IMR-90 (cell line): ENCODE results near the gene GBE1. TPM values are rescaled to one million over a fixed set of nuclear protein-coding genes. Genes with fewer than 3 reads are reported as not detected.

Source experiments
- ATAC-seq: fragments of 200-7000 bp; cut with Tn5 transposase; 2 replicates; pipeline ENCODE4 v1.9.1; 2020; ENCODE audit warnings: low read depth, mild to moderate bottlenecking, moderate library complexity
- BruUV-seq: library from RNA; stranded (reverse); fragments of 400-500 nt; replicated peaks from 2 replicates; lab custom pipeline; 2021; lab: Mats Ljungman, UMichigan
- CTCF ChIA-PET: fragments of 300-600 bp; formaldehyde crosslinking; extraction: SDS; loops from one replicate; lab custom pipeline; 2021; ENCODE audit warnings: antibody characterized with exemption; lab: Yijun Ruan, JAX
- POLR2A ChIA-PET: fragments of 300-600 bp; sonication (Branson Sonifier 250); formaldehyde crosslinking; loops from one replicate; lab custom pipeline; 2022; ENCODE audit warnings: antibody characterized with exemption; ENCODE audit not compliant: unreplicated experiment; lab: Charles Lee
- DNase-seq: peaks from one replicate; pipeline ENCODE4 v3.0.0; 2013
- H2AFZ ChIP-seq: replicated peaks from 2 replicates; pipeline ENCODE3; 2013; ENCODE audit warnings: low read length, mild to moderate bottlenecking; ENCODE audit not compliant: poor library complexity
- H2AK5ac ChIP-seq: 2 replicates; pipeline ENCODE4 v1.6.1; 2013; ENCODE audit warnings: low read depth, low read length, inconsistent platforms
- H2AK9ac ChIP-seq: replicated peaks from 2 replicates; pipeline ENCODE3; 2013; ENCODE audit warnings: mild to moderate bottlenecking, low read depth, low read length, moderate library complexity; ENCODE audit not compliant: poor library complexity
- H2BK120ac ChIP-seq: 2 replicates; pipeline ENCODE4 v1.6.1; 2013; ENCODE audit warnings: low read depth, low read length, inconsistent platforms
- H2BK15ac ChIP-seq: 3 replicates; pipeline ENCODE4 v1.6.1; 2013; ENCODE audit warnings: low read depth, low read length, inconsistent platforms
- H2BK20ac ChIP-seq: 2 replicates; pipeline ENCODE4 v1.6.1; 2013; ENCODE audit warnings: low read depth, mild to moderate bottlenecking, inconsistent platforms, low read length, moderate library complexity
- H2BK5ac ChIP-seq: 2 replicates; pipeline ENCODE4 v1.6.1; 2013; ENCODE audit warnings: mild to moderate bottlenecking, low read depth, low read length, inconsistent platforms; ENCODE audit not compliant: poor library complexity, severe bottlenecking
- H3K14ac ChIP-seq: replicated peaks from 2 replicates; pipeline ENCODE4 v1.6.1; 2013; ENCODE audit warnings: low read depth, low read length, inconsistent platforms
- H3K18ac ChIP-seq: 2 replicates; pipeline ENCODE4 v1.6.1; 2013; ENCODE audit warnings: low read depth, low read length, control low read depth
- H3K23ac ChIP-seq: 2 replicates; pipeline ENCODE4 v1.6.1; 2013; ENCODE audit warnings: low read depth, low read length, inconsistent platforms
- H3K27ac ChIP-seq: 2 replicates; pipeline ENCODE4 v1.5.1; 2013; ENCODE audit warnings: mild to moderate bottlenecking, control low read depth, low read length; ENCODE audit not compliant: insufficient read depth
- H3K27me3 ChIP-seq: 2 replicates; pipeline ENCODE4 v1.6.1; 2013; ENCODE audit warnings: low read length; ENCODE audit not compliant: control insufficient read depth, insufficient read depth
- H3K36me3 ChIP-seq: 2 replicates; pipeline ENCODE4 v1.6.1; 2013; ENCODE audit warnings: low read length, mixed read lengths; ENCODE audit not compliant: control insufficient read depth, insufficient read depth
- H3K4ac ChIP-seq: 2 replicates; pipeline ENCODE4 v1.6.1; 2013; ENCODE audit warnings: low read depth, low read length, inconsistent platforms
- H3K4me1 ChIP-seq: 2 replicates; pipeline ENCODE4 v1.6.1; 2013; ENCODE audit warnings: low read length, mixed read lengths; ENCODE audit not compliant: control insufficient read depth, insufficient read depth
- H3K4me2 ChIP-seq: 2 replicates; pipeline ENCODE4 v1.6.1; 2013; ENCODE audit warnings: low read depth, mild to moderate bottlenecking, control low read depth, low read length, moderate library complexity
- H3K4me3 ChIP-seq: 2 replicates; pipeline ENCODE4 v1.5.1; 2013; ENCODE audit warnings: low read depth, mild to moderate bottlenecking, control low read depth, low read length, moderate library complexity; ENCODE audit not compliant: insufficient read depth
- H3K56ac ChIP-seq: 2 replicates; pipeline ENCODE4 v1.6.1; 2013; ENCODE audit warnings: low read length, inconsistent platforms; ENCODE audit not compliant: insufficient read depth; ENCODE audit errors: extremely low read depth
- H3K79me1 ChIP-seq, 2 experiments: 2 replicates each; pipeline ENCODE4 v1.6.1; 2013; ENCODE audit warnings: low read length in 2 of 2, inconsistent platforms in 1 of 2, low read depth in 1 of 2
- H3K9ac ChIP-seq: 2 replicates; pipeline ENCODE4 v1.6.1; 2013; ENCODE audit warnings: low read depth, low read length, control low read depth
- H3K9me1 ChIP-seq: 2 replicates; pipeline ENCODE4 v1.6.1; 2013; ENCODE audit warnings: low read length, inconsistent platforms; ENCODE audit not compliant: insufficient read depth
- H3K9me3 ChIP-seq: 2 replicates; pipeline ENCODE4 v1.6.1; 2013; ENCODE audit warnings: low read length; ENCODE audit not compliant: control insufficient read depth, insufficient read depth
- H4K20me1 ChIP-seq: 2 replicates; pipeline ENCODE4 v1.6.1; 2013; ENCODE audit warnings: low read length, inconsistent platforms; ENCODE audit not compliant: insufficient read depth
- H4K5ac ChIP-seq: 2 replicates; pipeline ENCODE4 v1.6.1; 2013; ENCODE audit warnings: mild to moderate bottlenecking, low read depth, low read length, control low read depth
- H4K8ac ChIP-seq, 2 experiments: 2 replicates each; pipeline ENCODE4 v1.6.1; 2013; ENCODE audit warnings: low read depth in 2 of 2, low read length in 2 of 2, control low read depth in 1 of 2, inconsistent platforms in 1 of 2
- H4K91ac ChIP-seq: 2 replicates; pipeline ENCODE4 v1.6.1; 2013; ENCODE audit warnings: low read depth, low read length, inconsistent platforms; ENCODE audit not compliant: insufficient read depth
- CHD1 ChIP-seq: IDR thresholded peaks from 2 replicates; pipeline ENCODE4 v1.6.1; 2012; ENCODE audit warnings: low read depth, low read length, improper control_type of control experiment
- MAFK ChIP-seq: IDR thresholded peaks from 2 replicates; pipeline ENCODE4 v1.6.1; 2012; ENCODE audit warnings: low read depth, low read length, improper control_type of control experiment
- MXI1 ChIP-seq: IDR thresholded peaks from 2 replicates; pipeline ENCODE4 v1.6.1; 2012; ENCODE audit warnings: low read depth, mild to moderate bottlenecking, low read length, moderate library complexity, borderline replicate concordance
- NFE2L2 ChIP-seq: fragments of 150-350 bp; IDR thresholded peaks from 2 replicates; pipeline ENCODE4 v1.6.1; 2016; ENCODE audit warnings: low read depth, mild to moderate bottlenecking, low read length
- POLR2A ChIP-seq: IDR thresholded peaks from 2 replicates; pipeline ENCODE4 v1.6.1; 2012; ENCODE audit warnings: mild to moderate bottlenecking, low read depth, low read length
- RFX5 ChIP-seq: IDR thresholded peaks from 2 replicates; pipeline ENCODE4 v1.8.0; 2012; ENCODE audit warnings: low read depth, mild to moderate bottlenecking, low read length, moderate library complexity
- WGBS, 2 experiments: methylation state at CpG; one replicate each; pipeline versions ENCODE4 v1.1.5 to v1.1.7; 2013; ENCODE audit warnings: missing lambda C conversion rate in 2 of 2; ENCODE audit not compliant: insufficient read length in 1 of 2; ENCODE audit errors: extremely low coverage in 2 of 2; 5-methylcytosine and 5-hydroxymethylcytosine counted together
- dilution Hi-C: fragments of 300-500 bp; cut with HindIII; formaldehyde crosslinking; loops from one replicate; pipeline ENCODE4 v1.14.3; 2018; ENCODE audit warnings: low sequenced_read_pairs; ENCODE audit not compliant: unreplicated experiment
- in situ Hi-C: fragments of 300-500 bp; cut with MboI; formaldehyde crosslinking; loops from 3 replicates; pipeline ENCODE4 v1.14.3; 2019; ENCODE audit warnings: low sequenced_read_pairs, inconsistent platforms, mixed read lengths
- intact Hi-C: fragments of 100-400 bp; cut with micrococcal nuclease; formaldehyde crosslinking; loops from 2 replicates; pipeline ENCODE4 v1.10.0; 2022
- polyA plus RNA-seq, 3 experiments: library from polyadenylated mRNA; depleted of rRNA; stranded (reverse); fragments of >200 nt; gene quantifications; 2 replicates each; pipeline ENCODE4 v1.2.3, GENCODE V29; 2012; ENCODE audit warnings: low replicate concordance in 1 of 3
- total RNA-seq: library from RNA; depleted of rRNA; stranded (reverse); fragments of >200 nt; gene quantifications from 2 replicates; pipeline ENCODE4 v1.2.3, GENCODE V29; 2012
- TF ChIP-seq, protein P1 (sequence below): conservative IDR thresholded peaks from 2 replicates; pipeline ENCODE4 v1.5.1; 2012; ENCODE audit warnings: mild to moderate bottlenecking, low read depth, low read length, improper control_type of control experiment

Gene GBE1
- total and polyA plus RNA-seq, 2 of the 4 experiments (the other 2 are of a cell fraction), result 36.7 to 90.3 TPM

DNA sequence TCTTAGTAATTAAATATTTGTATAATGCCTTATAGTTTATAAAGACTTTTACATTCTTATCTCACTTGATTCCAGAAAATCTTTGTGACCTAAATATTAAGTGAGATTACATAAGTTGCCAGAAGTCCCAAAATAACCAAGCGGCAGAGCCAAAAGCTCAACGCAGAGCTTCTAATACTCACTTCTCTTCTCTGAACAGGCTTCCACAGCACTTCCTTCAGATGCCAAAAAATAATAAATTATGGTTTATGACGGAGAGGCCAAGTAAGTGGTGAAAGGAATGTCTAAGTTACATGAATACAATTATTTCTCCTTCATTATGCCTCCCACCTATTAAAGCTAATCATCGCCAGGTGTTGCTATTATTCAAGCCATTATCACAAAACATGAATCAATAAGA lies 110.3 kb downstream of the GBE1 start:
- no peaks in the 10 kb centered on the region for H3K36me3 ChIP-seq
- H2BK20ac ChIP-seq, result no peak overlapping the region
- H3K9me3 ChIP-seq, result no peaks in the 10 kb centered on the region
- H3K23ac ChIP-seq, result no peak overlapping the region
- intact Hi-C loops, result no loop called here
- H3K27ac ChIP-seq, result no peak overlapping the region
- no peak overlapping the region for H4K8ac ChIP-seq
- H3K4me1 ChIP-seq, result no peaks in the 10 kb centered on the region
- no peak overlapping the region for H3K14ac ChIP-seq
- no peak overlapping the region for H3K9ac ChIP-seq
- no peak overlapping the region for H4K5ac ChIP-seq
- no peak overlapping the region for H2BK5ac ChIP-seq
- no peaks in the 10 kb centered on the region for H3K27me3 ChIP-seq
- ATAC-seq (no peak), DNase-seq (no peak)
- no peaks in the 10 kb centered on the region for H3K9me1 ChIP-seq
- H2BK15ac ChIP-seq, result no peak overlapping the region
- dilution Hi-C loops, result no loop called here
- no peak overlapping the region for H4K91ac ChIP-seq
- no peak overlapping the region for H3K18ac ChIP-seq
- H3K79me1 ChIP-seq, result peaks cover 9 to 17% of the 10 kb centered on the region in 2 experiments
- H2AK9ac ChIP-seq, result no peak overlapping the region
- H2AFZ ChIP-seq, result no peak overlapping the region
- no CpG with 5 or more reads among the region's 4 CpGs for WGBS, 2 experiments
- H4K20me1 ChIP-seq, result no peaks in the 10 kb centered on the region
- ChIA-PET CTCF (no interaction called here), POLR2A (no interaction called here)
- H3K4me2 ChIP-seq, result no peak overlapping the region
- in situ Hi-C loops, result no loop called here
- H2AK5ac ChIP-seq, result no peak overlapping the region
- TF ChIP-seq POLR2A (no peak), MXI1 (no peak), NFE2L2 (no peak), CHD1 (no peak), RFX5 (no peak), MAFK (no peak)
- TF ChIP-seq, protein P1, sequence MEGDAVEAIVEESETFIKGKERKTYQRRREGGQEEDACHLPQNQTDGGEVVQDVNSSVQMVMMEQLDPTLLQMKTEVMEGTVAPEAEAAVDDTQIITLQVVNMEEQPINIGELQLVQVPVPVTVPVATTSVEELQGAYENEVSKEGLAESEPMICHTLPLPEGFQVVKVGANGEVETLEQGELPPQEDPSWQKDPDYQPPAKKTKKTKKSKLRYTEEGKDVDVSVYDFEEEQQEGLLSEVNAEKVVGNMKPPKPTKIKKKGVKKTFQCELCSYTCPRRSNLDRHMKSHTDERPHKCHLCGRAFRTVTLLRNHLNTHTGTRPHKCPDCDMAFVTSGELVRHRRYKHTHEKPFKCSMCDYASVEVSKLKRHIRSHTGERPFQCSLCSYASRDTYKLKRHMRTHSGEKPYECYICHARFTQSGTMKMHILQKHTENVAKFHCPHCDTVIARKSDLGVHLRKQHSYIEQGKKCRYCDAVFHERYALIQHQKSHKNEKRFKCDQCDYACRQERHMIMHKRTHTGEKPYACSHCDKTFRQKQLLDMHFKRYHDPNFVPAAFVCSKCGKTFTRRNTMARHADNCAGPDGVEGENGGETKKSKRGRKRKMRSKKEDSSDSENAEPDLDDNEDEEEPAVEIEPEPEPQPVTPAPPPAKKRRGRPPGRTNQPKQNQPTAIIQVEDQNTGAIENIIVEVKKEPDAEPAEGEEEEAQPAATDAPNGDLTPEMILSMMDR, result no peak
- H2BK120ac ChIP-seq, result no peak overlapping the region
- H3K56ac ChIP-seq, result no peak overlapping the region
- H3K4me3 ChIP-seq, result no peak overlapping the region
- no TSS peak for BruUV-seq
- H3K4ac ChIP-seq, result no peak overlapping the region
